Vagina (tissue), 2 donors: ENCODE measurements around the gene FGF1. TPM values are rescaled to one million over a fixed set of nuclear protein-coding genes. Genes with fewer than 3 reads are reported as not detected.
"Not testable (repeated sequence)": the region's sequence is repeated elsewhere in the genome, so short reads cannot be mapped to it uniquely, and the experiment has no call there.

Experiments used
- DNase-seq, 2 donors: peaks; one replicate each; pipeline ENCODE4 v3.0.0-alpha.2; 2017; ENCODE audit errors: extremely low spot score in 2 of 2
- H3K27ac ChIP-seq: fragments of 200-600 bp; sonication (generic); one replicate; pipeline ENCODE4 v1.5.1; 2019
- H3K27me3 ChIP-seq: fragments of 200-600 bp; sonication (generic); one replicate; pipeline ENCODE4 v1.5.1; 2019
- H3K36me3 ChIP-seq, 2 donors: fragments of 200-600 bp; sonication (generic); one replicate each; pipeline ENCODE4 v1.5.1; 2017 to 2019
- H3K4me1 ChIP-seq: fragments of 200-600 bp; sonication (generic); one replicate; pipeline ENCODE4 v1.5.1; 2019
- H3K4me3 ChIP-seq, 2 donors: fragments of 200-600 bp; sonication (generic); 1 replicate in 1 of 2; 2 replicates in 1 of 2; pipeline ENCODE4 v1.5.1; 2016 to 2019
- H3K9me3 ChIP-seq: fragments of 200-600 bp; sonication (generic); one replicate; pipeline ENCODE4 v1.5.1; 2019
- POLR2A ChIP-seq, 2 donors: fragments of 450-650 bp; IDR thresholded peaks; one replicate each; pipeline ENCODE4 v1.6.1; 2017; ENCODE audit warnings: antibody characterized with exemption in 2 of 2, mild to moderate bottlenecking in 2 of 2, moderate library complexity in 2 of 2
- POLR2AphosphoS5 ChIP-seq, 2 donors: sonication (generic); formaldehyde crosslinking; IDR thresholded peaks; one replicate each; pipeline ENCODE4 v1.9.0; 2017; ENCODE audit warnings: antibody characterized with exemption in 2 of 2, mild to moderate bottlenecking in 2 of 2, low read depth in 1 of 2; ENCODE audit not compliant: insufficient read depth in 1 of 2
- intact Hi-C: fragments of 100-400 bp; cut with DNase I; formaldehyde crosslinking; loops from one replicate; pipeline ENCODE4 v1.15.1; 2023
- total RNA-seq: library from RNA; depleted of rRNA; stranded (reverse); fragments of >200 nt; gene quantifications from one replicate; pipeline ENCODE4 v1.2.3, GENCODE V29; 2016
- TF ChIP-seq, protein P1 (sequence below), 3 experiments: fragments of 450-650 bp in 2 of 3; fragments of 200-600 bp in 1 of 3; sonication (generic) in 1 of 3; IDR thresholded peaks; one replicate each; pipeline ENCODE4 v1.5.1; 2017 to 2019; ENCODE audit warnings: antibody characterized with exemption in 3 of 3, mild to moderate bottlenecking in 2 of 3, moderate library complexity in 2 of 3

FGF1 gene
- total RNA-seq, 1 donor from 2014 or later = 2.0 TPM

DNA sequence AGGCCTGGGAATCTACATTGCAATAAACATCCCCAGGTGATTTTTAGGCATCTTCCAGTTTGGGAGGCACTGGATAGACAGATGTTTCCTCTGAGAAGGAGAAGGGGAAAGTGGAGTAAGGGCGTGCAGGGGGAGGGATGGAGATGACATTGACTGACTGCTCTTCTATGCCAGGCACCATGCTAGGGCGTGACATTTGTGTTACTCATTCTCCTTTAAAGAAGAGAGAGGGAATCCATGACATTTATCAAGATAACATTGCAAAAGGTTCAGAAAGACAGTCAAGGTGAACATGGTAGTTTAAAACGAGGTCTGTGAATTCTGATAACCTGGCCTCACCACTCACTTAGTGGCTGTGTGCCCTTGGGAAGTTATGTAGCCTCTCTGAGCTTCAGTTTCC lies 35.8 kb downstream of the FGF1 start:
- Histone ChIP-seq H3K4me1 (peaks cover 5% of the 10 kb centered on the region), H3K9me3 (no peaks in the 10 kb centered on the region), H3K27me3 (no peaks in the 10 kb centered on the region), H3K27ac (no peak overlapping the region), H3K36me3 (no peaks in the 10 kb centered on the region), H3K4me3 (no peak overlapping the region)
- intact Hi-C loops = no loop called here
- no peak for TF ChIP-seq POLR2A (IDR thresholded peaks at IDR 0.05)
- no peak for TF ChIP-seq POLR2AphosphoS5 (IDR thresholded peaks at IDR 0.05; ENCODE audit: insufficient read depth in 1 of 2, low read depth in 1 of 2)
- TF ChIP-seq, protein P1, sequence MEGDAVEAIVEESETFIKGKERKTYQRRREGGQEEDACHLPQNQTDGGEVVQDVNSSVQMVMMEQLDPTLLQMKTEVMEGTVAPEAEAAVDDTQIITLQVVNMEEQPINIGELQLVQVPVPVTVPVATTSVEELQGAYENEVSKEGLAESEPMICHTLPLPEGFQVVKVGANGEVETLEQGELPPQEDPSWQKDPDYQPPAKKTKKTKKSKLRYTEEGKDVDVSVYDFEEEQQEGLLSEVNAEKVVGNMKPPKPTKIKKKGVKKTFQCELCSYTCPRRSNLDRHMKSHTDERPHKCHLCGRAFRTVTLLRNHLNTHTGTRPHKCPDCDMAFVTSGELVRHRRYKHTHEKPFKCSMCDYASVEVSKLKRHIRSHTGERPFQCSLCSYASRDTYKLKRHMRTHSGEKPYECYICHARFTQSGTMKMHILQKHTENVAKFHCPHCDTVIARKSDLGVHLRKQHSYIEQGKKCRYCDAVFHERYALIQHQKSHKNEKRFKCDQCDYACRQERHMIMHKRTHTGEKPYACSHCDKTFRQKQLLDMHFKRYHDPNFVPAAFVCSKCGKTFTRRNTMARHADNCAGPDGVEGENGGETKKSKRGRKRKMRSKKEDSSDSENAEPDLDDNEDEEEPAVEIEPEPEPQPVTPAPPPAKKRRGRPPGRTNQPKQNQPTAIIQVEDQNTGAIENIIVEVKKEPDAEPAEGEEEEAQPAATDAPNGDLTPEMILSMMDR (IDR thresholded peaks at IDR 0.05) = no peak
- no peak for DNase-seq

DNA sequence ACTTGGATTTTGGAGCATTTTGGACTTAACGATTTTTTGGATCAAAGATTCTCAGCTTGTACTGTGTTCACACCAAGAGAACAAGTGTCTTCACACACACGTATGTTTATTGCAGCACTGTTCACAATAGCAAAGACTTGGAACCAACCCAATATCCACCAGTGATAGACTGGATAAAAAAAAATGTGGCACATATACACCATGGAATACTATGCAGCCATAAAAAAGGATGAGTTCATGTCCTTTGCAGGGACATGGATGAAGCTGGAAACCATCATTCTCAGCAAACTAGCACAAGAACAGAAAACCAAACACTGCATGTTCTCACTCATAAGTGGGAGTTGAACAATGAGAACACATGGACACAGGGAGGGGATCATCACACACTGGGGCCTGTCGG lies 37.8 kb downstream of the FGF1 start:
- intact Hi-C loops, H3K4me3 ChIP-seq, H3K36me3 ChIP-seq: not testable (repeated sequence)

DNA sequence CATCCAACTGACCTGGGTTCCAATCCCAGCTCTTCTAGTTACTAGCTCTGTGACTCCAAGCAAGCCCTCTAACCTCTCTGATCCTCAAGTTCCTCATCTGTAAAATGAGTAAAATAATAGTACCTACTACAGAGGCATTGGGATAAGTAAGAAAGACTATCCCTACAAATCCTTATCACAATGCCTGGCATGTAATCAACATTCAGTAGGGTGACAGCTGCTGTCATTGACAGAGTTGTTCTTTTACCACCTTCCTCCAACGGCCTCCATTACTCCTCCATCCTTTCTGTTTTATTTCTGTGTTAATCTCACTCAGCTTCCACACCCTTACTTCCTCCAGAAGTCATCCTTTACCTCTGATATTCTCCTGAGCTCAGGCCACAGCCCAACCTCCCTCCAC lies 40.4 kb downstream of the FGF1 start:
- Histone ChIP-seq H3K36me3 (no peaks in the 10 kb centered on the region), H3K4me3 (no peak overlapping the region), H3K4me1 (peaks cover 22% of the 10 kb centered on the region), H3K27me3 (no peaks in the 10 kb centered on the region), H3K9me3 (no peaks in the 10 kb centered on the region), H3K27ac (peak overlapping the region; percentile 41)
- intact Hi-C loops = no loop called here
- DNase-seq = no peak
- no peak for TF ChIP-seq POLR2A (IDR thresholded peaks at IDR 0.05)
- TF ChIP-seq, protein P1 (IDR thresholded peaks at IDR 0.05) = no peak
- TF ChIP-seq POLR2AphosphoS5 (IDR thresholded peaks at IDR 0.05; ENCODE audit: insufficient read depth in 1 of 2, low read depth in 1 of 2) = no peak

More for the DNA sequence above, 37.8 kb downstream of the FGF1 start:
- DNase-seq, H3K27me3 ChIP-seq, H3K9me3 ChIP-seq, H3K27ac ChIP-seq: not testable (repeated sequence)
- H3K4me1 ChIP-seq = peaks cover 22% of the 10 kb centered on the region

DNA sequence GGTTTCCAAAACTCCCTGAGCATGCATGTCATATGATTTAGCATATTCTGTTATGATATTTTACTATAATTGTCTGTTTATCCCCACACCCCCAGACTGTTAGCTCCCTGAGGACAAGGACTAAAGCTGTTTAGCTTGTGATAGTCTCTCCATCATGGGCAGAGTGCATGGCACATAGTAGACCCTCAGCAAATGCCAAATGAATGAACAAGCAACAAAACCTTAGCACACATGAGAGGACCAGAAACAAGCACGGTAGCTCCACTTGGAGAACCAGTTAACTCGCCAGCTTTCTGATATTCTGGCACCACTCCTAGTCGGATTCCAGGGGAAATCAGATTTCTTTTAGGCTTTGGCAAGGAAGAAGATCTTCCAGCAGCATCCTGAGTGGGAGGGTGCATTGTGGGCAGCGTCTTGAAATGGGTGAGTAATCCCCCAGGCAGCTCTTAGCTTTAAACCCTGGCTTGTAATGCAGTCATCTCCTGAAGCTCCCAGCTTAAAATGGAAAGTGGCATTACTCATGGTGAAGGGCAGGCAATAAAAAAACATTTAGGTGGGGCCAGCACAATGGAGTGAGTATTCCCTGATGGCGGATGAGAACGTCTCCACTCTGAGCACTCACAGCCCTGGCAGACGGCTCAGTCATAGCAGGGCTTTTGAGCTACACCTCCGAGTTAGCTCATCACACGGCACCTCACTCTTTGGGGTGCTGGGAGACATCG lies 41.1 kb downstream of the FGF1 start:
- H3K9me3 ChIP-seq = no peaks in the 10 kb centered on the region
- H3K4me1 ChIP-seq = peaks cover 22% of the 10 kb centered on the region
- H3K27me3 ChIP-seq = no peaks in the 10 kb centered on the region
- H3K27ac ChIP-seq = peak overlapping the region; percentile 41
- DNase-seq = no peak
- no peak for TF ChIP-seq POLR2A (IDR thresholded peaks at IDR 0.05)
- peak; percentile 28 to 65 for TF ChIP-seq POLR2AphosphoS5 (IDR thresholded peaks at IDR 0.05; ENCODE audit: insufficient read depth in 1 of 2, low read depth in 1 of 2)
- intact Hi-C loops = no loop called here
- H3K36me3 ChIP-seq = no peaks in the 10 kb centered on the region
- no peak overlapping the region for H3K4me3 ChIP-seq

DNA sequence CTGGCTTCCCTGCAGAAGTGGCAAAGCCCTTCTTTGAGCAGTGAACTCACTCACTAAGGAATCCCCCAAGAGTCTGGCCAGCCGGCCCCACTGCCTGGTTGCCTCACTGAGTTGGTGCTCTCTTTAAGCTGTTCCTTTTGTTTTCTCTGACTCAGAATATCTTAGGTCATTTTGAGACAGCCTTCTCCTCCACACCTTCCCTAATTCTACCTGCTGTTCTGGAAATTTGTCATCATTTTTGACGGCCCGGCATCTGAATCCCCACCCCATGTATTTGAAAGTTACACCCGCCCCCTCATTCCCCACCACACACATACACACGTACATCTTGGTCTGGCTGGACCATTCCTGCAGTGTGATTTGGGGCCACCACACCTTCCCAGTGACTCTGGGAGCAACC lies 41.8 kb downstream of the FGF1 start:
- H3K4me3 ChIP-seq = no peak overlapping the region
- no peaks in the 10 kb centered on the region for H3K27me3 ChIP-seq
- TF ChIP-seq POLR2A (IDR thresholded peaks at IDR 0.05) (no peak), POLR2AphosphoS5 (IDR thresholded peaks at IDR 0.05; ENCODE audit: insufficient read depth in 1 of 2, low read depth in 1 of 2) (no peak)
- TF ChIP-seq, protein P1 (IDR thresholded peaks at IDR 0.05) = no peak
- no peaks in the 10 kb centered on the region for H3K9me3 ChIP-seq
- DNase-seq = no peak
- H3K4me1 ChIP-seq = peaks cover 22% of the 10 kb centered on the region
- intact Hi-C loops = no loop called here
- no peaks in the 10 kb centered on the region for H3K36me3 ChIP-seq
- peak overlapping the region; percentile 14 for H3K27ac ChIP-seq

DNA sequence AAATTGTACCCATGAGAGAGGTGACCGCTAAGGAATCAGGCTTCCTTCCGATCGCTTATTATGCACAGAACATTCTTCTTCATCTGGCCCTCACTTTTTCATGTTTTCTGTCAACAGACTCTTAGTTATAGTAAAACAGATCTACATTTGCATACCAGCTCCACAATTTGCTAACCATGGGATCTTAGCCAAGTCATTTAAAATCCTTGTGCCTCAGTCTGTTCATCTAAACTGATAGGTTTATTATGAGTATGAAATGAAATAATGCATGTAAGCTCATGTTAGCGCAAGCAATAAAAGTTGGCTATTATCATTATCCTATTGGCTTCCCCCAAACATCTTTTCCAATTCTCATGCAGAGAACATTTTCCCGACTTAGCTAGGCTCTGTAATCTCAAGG lies 42.3 kb downstream of the FGF1 start:
- intact Hi-C loops = no loop called here
- Histone ChIP-seq H3K9me3 (no peaks in the 10 kb centered on the region), H3K27ac (no peak overlapping the region), H3K36me3 (no peaks in the 10 kb centered on the region), H3K4me3 (no peak overlapping the region), H3K4me1 (peaks cover 22% of the 10 kb centered on the region), H3K27me3 (no peaks in the 10 kb centered on the region)
- TF ChIP-seq POLR2A (IDR thresholded peaks at IDR 0.05) = no peak
- TF ChIP-seq, protein P1 (IDR thresholded peaks at IDR 0.05) = no peak
- no peak for TF ChIP-seq POLR2AphosphoS5 (IDR thresholded peaks at IDR 0.05; ENCODE audit: insufficient read depth in 1 of 2, low read depth in 1 of 2)
- no peak for DNase-seq
